Sigmoid colon (tissue), 7 donors: ENCODE results near the gene TFCP2L1. TPM values are rescaled to one million over a fixed set of nuclear protein-coding genes. Genes with fewer than 3 reads are reported as not detected.

Experiments
- DNase-seq: peaks from one replicate; pipeline ENCODE4 v3.0.0-alpha.2; 2019
- H3K27ac ChIP-seq, 4 donors: fragments of 200-600 bp; sonication (generic); one replicate each; pipeline ENCODE4 v1.5.1; 2016 to 2019; ENCODE audit warnings: mild to moderate bottlenecking in 1 of 4
- H3K27me3 ChIP-seq, 3 donors: fragments of 200-600 bp; sonication (generic); one replicate each; pipeline ENCODE4 v1.5.1; 2019; ENCODE audit warnings: mild to moderate bottlenecking in 1 of 3
- H3K36me3 ChIP-seq, 4 donors: fragments of 200-600 bp; sonication (generic); one replicate each; pipeline ENCODE4 v1.5.1; 2016 to 2019
- H3K4me1 ChIP-seq, 4 donors: fragments of 200-600 bp; sonication (generic); one replicate each; pipeline ENCODE4 v1.5.1; 2017 to 2019
- H3K4me3 ChIP-seq, 4 donors: fragments of 200-600 bp; sonication (generic); one replicate each; pipeline ENCODE4 v1.5.1; 2017 to 2019; ENCODE audit warnings: mild to moderate bottlenecking in 2 of 4, moderate library complexity in 1 of 4
- H3K9me3 ChIP-seq, 4 donors: fragments of 200-600 bp in 3 of 4; sonication (generic) in 3 of 4; one replicate each; pipeline versions ENCODE4 v1.5.1 to v1.6.1; 2013 to 2019
- CTCF ChIP-seq, 4 experiments: fragments of 450-650 bp in 3 of 4; fragments of 200-600 bp in 1 of 4; IDR thresholded peaks; one replicate each; pipeline ENCODE4 v1.5.1; 2016 to 2019; ENCODE audit warnings: antibody characterized with exemption in 4 of 4, mild to moderate bottlenecking in 3 of 4, moderate library complexity in 2 of 4
- EP300 ChIP-seq, 4 donors: sonication (generic); formaldehyde crosslinking; IDR thresholded peaks; one replicate each; pipeline ENCODE4 v1.6.1; 2017; ENCODE audit warnings: antibody characterized with exemption in 4 of 4
- POLR2A ChIP-seq, 2 donors: fragments of 450-650 bp; IDR thresholded peaks; one replicate each; pipeline ENCODE4 v1.6.1; 2016; ENCODE audit warnings: antibody characterized with exemption in 2 of 2, mild to moderate bottlenecking in 2 of 2, moderate library complexity in 2 of 2
- POLR2AphosphoS5 ChIP-seq, 4 donors: sonication (generic); formaldehyde crosslinking; IDR thresholded peaks; one replicate each; pipeline ENCODE4 v1.6.1; 2017; ENCODE audit warnings: antibody characterized with exemption in 4 of 4
- WGBS, 2 donors: extraction: QIAGEN DNeasy Blood & Tissue Kit; methylation state at CpG; one replicate each; pipeline ENCODE4 v1.1.7; 2013; 5-methylcytosine and 5-hydroxymethylcytosine counted together
- intact Hi-C: fragments of 100-400 bp; cut with DNase I; formaldehyde crosslinking; loops from one replicate; pipeline ENCODE4 v1.15.1; 2023
- polyA plus RNA-seq, 3 donors: library from polyadenylated mRNA; stranded (reverse); fragments of 200-250 nt; gene quantifications; one replicate each; pipeline ENCODE4 v1.2.3, GENCODE V29; 2013
- total RNA-seq, 4 donors: library from RNA; depleted of rRNA; stranded (reverse); fragments of >200 nt; gene quantifications; one replicate each; pipeline ENCODE4 v1.1.0, GENCODE V29; 2016
- donor health status: healthy with polysubstance abuse.
- donor health status: Bipolar disorder and iron deficiency.
- donor health status: healthy.

Gene TFCP2L1
- total and polyA plus RNA-seq, 7 donors, result 0.14 to 35.5 (median 0.55) TPM

- no peak for DNase-seq
- H3K36me3 ChIP-seq, result no peaks in the 10 kb centered on the region
- 89 to 92% methylated on average over 13 of the region's 13 CpGs for WGBS, 2 donors
- no peak overlapping the region for H3K4me3 ChIP-seq
- intact Hi-C loops, result no loop called here
- no peaks in the 10 kb centered on the region for H3K27me3 ChIP-seq
- TF ChIP-seq POLR2AphosphoS5 (IDR thresholded peaks at IDR 0.05), result no peak
- TF ChIP-seq CTCF (IDR thresholded peaks at IDR 0.05), result no peak
- no peak for TF ChIP-seq EP300 (IDR thresholded peaks at IDR 0.05)
- no peak for TF ChIP-seq POLR2A (IDR thresholded peaks at IDR 0.05)
- no peaks in the 10 kb centered on the region for H3K9me3 ChIP-seq
- no peak overlapping the region for H3K27ac ChIP-seq
- H3K4me1 ChIP-seq, result no peaks in the 10 kb centered on the region
Measured at GRCh38 chr2:121209014-121209610, 75.9 kb downstream of the TFCP2L1 start.

- 91 to 92% methylated on average over 5 of the region's 5 CpGs for WGBS, 2 donors
- H3K36me3 ChIP-seq, result no peaks in the 10 kb centered on the region
- H3K27ac ChIP-seq, result no peak overlapping the region
- no peaks in the 10 kb centered on the region for H3K27me3 ChIP-seq
- no peaks in the 10 kb centered on the region for H3K9me3 ChIP-seq
- no peaks in the 10 kb centered on the region for H3K4me1 ChIP-seq
- H3K4me3 ChIP-seq, result no peak overlapping the region
- DNase-seq, result no peak
- no peak for TF ChIP-seq POLR2A (IDR thresholded peaks at IDR 0.05)
- no peak for TF ChIP-seq POLR2AphosphoS5 (IDR thresholded peaks at IDR 0.05)
- no peak for TF ChIP-seq CTCF (IDR thresholded peaks at IDR 0.05)
- TF ChIP-seq EP300 (IDR thresholded peaks at IDR 0.05), result no peak
- intact Hi-C loops, result no loop called here
Measured at GRCh38 chr2:121207494-121207893, 77.5 kb downstream of the TFCP2L1 start.

GRCh38 chr2:121205321-121205942, 79.6 kb downstream of the TFCP2L1 start:
- no peaks in the 10 kb centered on the region for H3K9me3 ChIP-seq
- no peaks in the 10 kb centered on the region for H3K27me3 ChIP-seq
- no peaks in the 10 kb centered on the region for H3K36me3 ChIP-seq
- H3K27ac ChIP-seq, result no peak overlapping the region
- H3K4me1 ChIP-seq, result no peaks in the 10 kb centered on the region
- TF ChIP-seq POLR2A (IDR thresholded peaks at IDR 0.05) (no peak), POLR2AphosphoS5 (IDR thresholded peaks at IDR 0.05) (no peak), CTCF (IDR thresholded peaks at IDR 0.05) (no peak)
- DNase-seq, result no peak
- 83 to 88% methylated on average over 10 of the region's 10 CpGs for WGBS, 2 donors
- intact Hi-C loops, result no loop called here
- no peak overlapping the region for H3K4me3 ChIP-seq

GRCh38 chr2:121203591-121204249, 81.3 kb downstream of the TFCP2L1 start:
- TF ChIP-seq POLR2A (IDR thresholded peaks at IDR 0.05) (no peak), EP300 (IDR thresholded peaks at IDR 0.05) (no peak), POLR2AphosphoS5 (IDR thresholded peaks at IDR 0.05) (no peak), CTCF (IDR thresholded peaks at IDR 0.05) (no peak)
- H3K9me3 ChIP-seq, result no peaks in the 10 kb centered on the region

More at GRCh38 chr2:121203591-121204249, 81.3 kb downstream of the TFCP2L1 start:
- Histone ChIP-seq H3K36me3 (no peaks in the 10 kb centered on the region), H3K27ac (no peak overlapping the region), H3K27me3 (no peaks in the 10 kb centered on the region), H3K4me1 (no peaks in the 10 kb centered on the region), H3K4me3 (no peak overlapping the region)
- 40 to 73% methylated on average over 10 of the region's 10 CpGs for WGBS, 2 donors
- DNase-seq, result no peak
- intact Hi-C loops, result no loop called here
